Neuronal stem cell (in vitro differentiated cells): ENCODE measurements around the gene RAPGEF6. TPM values are rescaled to one million over a fixed set of nuclear protein-coding genes. Genes with fewer than 3 reads are reported as not detected.

Source experiments
- DNase-seq: peaks from one replicate; pipeline ENCODE4 v3.0.0-alpha.2; 2013; ENCODE audit warnings: low spot score
- H2AFZ ChIP-seq: one replicate; pipeline ENCODE4 v1.6.1; 2013; ENCODE audit warnings: mild to moderate bottlenecking, low read length, inconsistent platforms
- H2AK5ac ChIP-seq: 2 replicates; pipeline ENCODE4 v1.6.1; 2013; ENCODE audit warnings: low read depth, mild to moderate bottlenecking, inconsistent platforms, low read length, moderate library complexity, mixed read lengths
- H2BK120ac ChIP-seq: 2 replicates; pipeline ENCODE4 v1.6.1; 2013; ENCODE audit warnings: low read depth, mild to moderate bottlenecking, inconsistent platforms, low read length, moderate library complexity, mixed read lengths
- H2BK12ac ChIP-seq: one replicate; pipeline ENCODE4 v1.6.1; 2013; ENCODE audit warnings: low read length, inconsistent platforms
- H2BK15ac ChIP-seq: 2 replicates; pipeline ENCODE4 v1.6.1; 2013; ENCODE audit warnings: mild to moderate bottlenecking, low read length, inconsistent platforms, mixed read lengths
- H2BK5ac ChIP-seq: one replicate; pipeline ENCODE4 v1.6.1; 2013; ENCODE audit warnings: inconsistent platforms, mild to moderate bottlenecking, low read length, moderate library complexity
- H3K14ac ChIP-seq: one replicate; pipeline ENCODE4 v1.6.1; 2013; ENCODE audit warnings: low read length, inconsistent platforms
- H3K18ac ChIP-seq: 2 replicates; pipeline ENCODE4 v1.6.1; 2013; ENCODE audit warnings: low read length, inconsistent platforms
- H3K23ac ChIP-seq: 2 replicates; pipeline ENCODE4 v1.6.1; 2013; ENCODE audit warnings: low read depth, mild to moderate bottlenecking, mixed read lengths, low read length, inconsistent platforms; ENCODE audit not compliant: poor library complexity
- H3K27ac ChIP-seq: replicated peaks from 3 replicates; pipeline ENCODE4 v1.5.1; 2013; ENCODE audit warnings: low read length, inconsistent platforms
- H3K27me3 ChIP-seq, 3 experiments: 2 replicates each; pipeline ENCODE4 v1.6.1; 2013; ENCODE audit warnings: low read length in 3 of 3, mild to moderate bottlenecking in 2 of 3, inconsistent platforms in 1 of 3, low read depth in 1 of 3, mixed read lengths in 1 of 3, moderate library complexity in 1 of 3; ENCODE audit not compliant: control insufficient read depth in 3 of 3, insufficient read depth in 3 of 3
- H3K36me3 ChIP-seq, 2 donors: replicated peaks in 1 of 2; 2 replicates each; pipeline ENCODE4 v1.6.1; 2013; ENCODE audit warnings: low read length in 2 of 2; ENCODE audit not compliant: control insufficient read depth in 2 of 2, insufficient read depth in 2 of 2
- H3K4ac ChIP-seq: 2 replicates; pipeline ENCODE4 v1.6.1; 2013; ENCODE audit warnings: inconsistent platforms, mild to moderate bottlenecking, low read length, moderate library complexity
- H3K4me1 ChIP-seq, 2 donors: 1 replicate in 1 of 2; 2 replicates in 1 of 2; pipeline ENCODE4 v1.6.1; 2013; ENCODE audit warnings: low read length in 2 of 2, low read depth in 1 of 2; ENCODE audit not compliant: control insufficient read depth in 2 of 2, insufficient read depth in 1 of 2
- H3K4me2 ChIP-seq: one replicate; pipeline ENCODE4 v1.6.1; 2013; ENCODE audit warnings: mild to moderate bottlenecking, low read length, inconsistent platforms; ENCODE audit not compliant: insufficient read depth, poor library complexity, severe bottlenecking
- H3K4me3 ChIP-seq, 2 donors: 2 replicates each; pipeline ENCODE4 v1.5.1; 2013; ENCODE audit warnings: low read length in 2 of 2, mild to moderate bottlenecking in 2 of 2, inconsistent platforms in 1 of 2, moderate library complexity in 1 of 2
- H3K79me1 ChIP-seq: one replicate; pipeline ENCODE4 v1.6.1; 2013; ENCODE audit warnings: low read depth, mild to moderate bottlenecking, inconsistent platforms, low read length, moderate library complexity
- H3K9ac ChIP-seq: one replicate; pipeline ENCODE4 v1.6.1; 2013; ENCODE audit warnings: mild to moderate bottlenecking, low read depth, low read length, inconsistent platforms; ENCODE audit not compliant: poor library complexity
- H3K9me3 ChIP-seq, 2 donors: replicated peaks in 1 of 2; 2 replicates each; pipeline versions ENCODE3 to v1.6.1; 2013; ENCODE audit warnings: low read length in 2 of 2, mild to moderate bottlenecking in 2 of 2, inconsistent platforms in 1 of 2, low read depth in 1 of 2, mixed read lengths in 1 of 2, moderate library complexity in 1 of 2; ENCODE audit not compliant: control insufficient read depth in 2 of 2, insufficient read depth in 1 of 2
- H4K8ac ChIP-seq: one replicate; pipeline ENCODE4 v1.6.1; 2013; ENCODE audit warnings: low read depth, mild to moderate bottlenecking, inconsistent platforms, low read length, moderate library complexity
- H4K91ac ChIP-seq: one replicate; pipeline ENCODE4 v1.6.1; 2013; ENCODE audit warnings: low read length, low read depth, mild to moderate bottlenecking, inconsistent platforms; ENCODE audit not compliant: poor library complexity
- WGBS, 2 donors: extraction: QIAGEN DNeasy Blood & Tissue Kit; methylation state at CpG; one replicate each; pipeline ENCODE4 v1.1.7; 2013; ENCODE audit warnings: missing lambda C conversion rate in 2 of 2, mixed read lengths in 1 of 2; ENCODE audit not compliant: insufficient read length in 2 of 2, insufficient replicate concordance in 1 of 2; ENCODE audit errors: extremely low coverage in 2 of 2; 5-methylcytosine and 5-hydroxymethylcytosine counted together
- small RNA-seq: library from polyadenylated mRNA; stranded (forward); fragments of <200 nt; extraction: miRNeasy Mini kit (QIAGEN cat#:217004); gene quantifications from one replicate; pipeline ENCODE3, GENCODE V24; 2013; ENCODE audit not compliant: insufficient read depth

RAPGEF6 gene

GRCh38 chr5:131377785-131378325 is 257.2 kb downstream of the RAPGEF6 start:
- no peak overlapping the region for H2AFZ ChIP-seq
- H2BK15ac ChIP-seq = no peak overlapping the region
- H3K14ac ChIP-seq = no peak overlapping the region
- no peak overlapping the region for H2BK12ac ChIP-seq
- H2AK5ac ChIP-seq = no peak overlapping the region
- no peak overlapping the region for H4K8ac ChIP-seq
- peaks cover 0 to 4% of the 10 kb centered on the region in 2 donors for H3K9me3 ChIP-seq
- no peak overlapping the region for H3K18ac ChIP-seq
- no peak overlapping the region for H3K4me2 ChIP-seq
- no peak overlapping the region for H3K27ac ChIP-seq
- no CpG with 5 or more reads among the region's 2 CpGs for WGBS, 2 donors
- peaks cover under 1 to 1% of the 10 kb centered on the region in 2 donors for H3K4me1 ChIP-seq
- H3K4ac ChIP-seq = no peak overlapping the region
- no peaks in the 10 kb centered on the region for H3K27me3 ChIP-seq
- no peak overlapping the region for H3K9ac ChIP-seq
- H4K91ac ChIP-seq = no peak overlapping the region
- H2BK5ac ChIP-seq = no peak overlapping the region
- H3K4me3 ChIP-seq = no peak overlapping the region
- H3K79me1 ChIP-seq = no peaks in the 10 kb centered on the region
- peaks cover 2 to 4% of the 10 kb centered on the region in 2 donors for H3K36me3 ChIP-seq
- no peak for DNase-seq
- no peak overlapping the region for H2BK120ac ChIP-seq
- no peak overlapping the region for H3K23ac ChIP-seq

DNA sequence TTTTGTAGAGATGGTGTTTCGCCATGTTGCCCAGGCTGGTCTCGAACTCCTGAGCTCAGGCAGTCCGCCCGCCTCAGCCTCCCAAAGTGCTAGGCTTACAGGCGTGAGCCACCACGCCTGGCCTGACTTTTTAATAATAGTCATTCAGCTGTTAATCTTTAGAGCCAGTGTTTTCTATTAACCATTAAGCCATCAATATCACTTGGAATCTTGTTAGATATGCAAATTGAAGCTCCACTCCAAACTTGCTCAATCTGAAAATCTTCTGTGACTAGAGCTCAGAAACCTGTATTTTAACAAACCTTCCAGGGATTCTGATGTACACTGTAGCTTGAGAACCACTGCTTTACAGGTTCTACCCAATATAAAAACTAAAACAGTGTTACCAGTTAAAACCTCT is 257.7 kb downstream of the RAPGEF6 start:
- no peak overlapping the region for H2BK12ac ChIP-seq
- no peak overlapping the region for H4K8ac ChIP-seq
- H2BK120ac ChIP-seq = no peak overlapping the region
- peaks cover 0 to 4% of the 10 kb centered on the region in 2 donors for H3K9me3 ChIP-seq
- no peak overlapping the region for H3K4ac ChIP-seq
- H3K9ac ChIP-seq = no peak overlapping the region
- H3K18ac ChIP-seq = no peak overlapping the region
- no peak for DNase-seq
- no peaks in the 10 kb centered on the region for H3K27me3 ChIP-seq
- no peak overlapping the region for H2AK5ac ChIP-seq
- H3K23ac ChIP-seq = no peak overlapping the region
- WGBS, 2 donors = no CpG with 5 or more reads among the region's 6 CpGs
- H3K4me1 ChIP-seq = peaks cover 0 to 1% of the 10 kb centered on the region in 2 donors
- H4K91ac ChIP-seq = no peak overlapping the region
- H2BK5ac ChIP-seq = no peak overlapping the region
- no peak overlapping the region for H2AFZ ChIP-seq
- no peak overlapping the region for H3K27ac ChIP-seq
- no peak overlapping the region for H2BK15ac ChIP-seq
- no peak overlapping the region for H3K4me2 ChIP-seq
- no peaks in the 10 kb centered on the region for H3K79me1 ChIP-seq
- H3K36me3 ChIP-seq = peaks cover 2 to 4% of the 10 kb centered on the region in 2 donors
- no peak overlapping the region for H3K14ac ChIP-seq
- H3K4me3 ChIP-seq = no peak overlapping the region

DNA sequence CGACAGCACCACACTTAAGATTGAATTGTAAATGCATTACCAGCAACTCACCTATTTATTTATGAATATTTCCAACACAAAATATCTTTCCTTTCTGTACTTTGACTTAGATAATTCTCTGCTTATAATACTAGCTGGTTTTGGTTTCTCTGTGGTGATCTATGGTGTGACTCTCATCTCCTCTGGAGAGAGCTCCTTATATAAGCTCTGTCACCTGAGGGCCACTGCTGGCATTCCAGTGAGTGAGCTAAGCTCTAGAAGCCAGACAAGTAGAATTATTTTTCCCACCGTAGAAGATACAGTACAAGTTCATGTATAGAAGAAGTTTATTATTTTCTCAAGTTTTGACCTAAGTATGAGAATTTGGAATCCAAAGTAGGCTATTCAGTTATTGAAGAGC is 259.7 kb downstream of the RAPGEF6 start:
- Histone ChIP-seq H3K27ac (no peak overlapping the region), H3K36me3 (peaks cover 0 to 4% of the 10 kb centered on the region in 2 donors), H3K27me3 (no peaks in the 10 kb centered on the region), H2BK5ac (no peak overlapping the region), H4K8ac (no peak overlapping the region), H2BK15ac (no peak overlapping the region), H3K4me1 (no peaks in the 10 kb centered on the region), H3K79me1 (no peaks in the 10 kb centered on the region), H3K14ac (no peak overlapping the region), H3K9me3 (peaks cover 0 to 4% of the 10 kb centered on the region in 2 donors), H2BK120ac (no peak overlapping the region), H3K4me2 (no peak overlapping the region), H2AK5ac (no peak overlapping the region), H3K9ac (no peak overlapping the region), H4K91ac (no peak overlapping the region), H3K4me3 (no peak overlapping the region), H2BK12ac (no peak overlapping the region), H3K4ac (no peak overlapping the region), H3K23ac (no peak overlapping the region), H3K18ac (no peak overlapping the region), H2AFZ (no peak overlapping the region)
- no CpG with 5 or more reads among the region's 2 CpGs for WGBS, 2 donors
- DNase-seq = no peak

Small RNA genes lying within 50 kb of the gene (small RNA-seq; reads per million reads assigned to genes)
- not detected for gene RF02271
